Stimulated activated CD8-positive, alpha-beta memory T cell treated with anti-CD3 and anti-CD28 coated beads, Interleukin-4, amount 100 ng/mL, for 24 hours (primary cell): ENCODE results near the gene DNMT3B.

Experiments
- DNase-seq: peaks from one replicate; pipeline ENCODE4 v3.0.0-alpha.2; 2020; ENCODE audit warnings: low read depth

The DNMT3B gene

GRCh38 chr20:32823737-32824588 is 61.8 kb downstream of the DNMT3B start:
- DNase-seq: no peak

DNA sequence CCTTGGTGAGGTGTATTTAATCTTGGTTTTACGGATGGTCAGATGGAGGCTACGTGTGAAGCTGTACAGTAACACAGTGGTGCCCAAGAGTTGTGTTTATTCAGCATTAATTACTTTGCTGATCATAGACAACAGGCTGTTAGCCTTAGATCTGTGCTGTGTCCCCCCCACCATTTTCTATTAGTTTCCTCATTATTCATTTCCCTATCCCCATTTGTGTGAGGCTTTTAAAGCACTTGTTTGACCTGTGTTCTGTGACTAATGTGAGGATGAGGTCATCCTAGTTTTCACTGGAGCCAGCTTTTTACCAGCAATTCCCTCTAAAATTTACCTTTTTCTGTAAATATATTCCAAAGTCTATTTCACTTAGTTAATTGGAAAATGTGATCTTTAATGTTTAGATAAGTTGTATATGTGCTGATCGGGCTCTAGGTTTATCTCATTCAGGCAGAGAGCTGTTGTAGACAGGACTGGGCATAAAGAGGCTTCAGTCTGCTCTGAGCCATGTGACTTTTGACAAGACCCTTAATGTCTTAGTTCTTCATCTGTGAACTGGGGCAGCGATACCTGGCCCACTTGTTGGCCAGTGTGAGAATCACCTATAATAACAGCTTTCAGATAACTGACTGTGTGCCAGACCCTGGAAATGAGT is 66.0 kb downstream of the DNMT3B start:
- no peak for DNase-seq

DNA sequence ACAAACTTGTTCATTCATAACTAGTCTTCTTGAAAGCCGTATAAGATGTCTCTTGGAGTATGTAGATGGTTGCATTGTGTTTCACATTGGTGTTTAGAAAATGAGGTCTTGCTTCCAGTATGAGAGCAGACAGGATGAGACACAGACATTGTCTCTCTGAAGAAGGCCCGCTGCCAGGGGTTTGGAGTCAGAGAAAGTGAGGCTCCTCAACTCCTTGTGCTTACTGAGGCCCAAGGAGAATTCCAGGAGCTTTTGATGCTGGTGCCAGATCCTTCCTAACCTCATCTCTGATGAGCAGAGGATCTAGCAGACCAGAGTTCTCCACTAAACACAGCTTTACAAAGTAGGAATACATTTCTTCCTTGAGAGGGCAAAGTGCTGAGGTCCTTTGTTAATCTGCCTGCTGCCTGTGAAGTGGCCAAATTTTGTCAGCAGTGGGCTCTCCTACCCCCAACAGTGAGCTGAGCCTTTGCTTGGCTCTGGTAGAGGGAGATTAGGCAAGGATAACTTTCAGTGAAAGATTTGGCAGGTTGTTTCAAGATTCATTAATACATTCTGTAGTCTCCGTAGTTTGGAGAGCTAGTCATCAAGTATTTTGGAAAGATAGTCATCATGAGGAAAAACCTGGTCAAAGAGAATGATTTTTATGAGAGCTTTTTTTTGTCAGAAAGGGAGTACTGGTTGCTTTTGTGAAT is 67.3 kb downstream of the DNMT3B start:
- no peak for DNase-seq

GRCh38 chr20:32830437-32830836 is 68.3 kb downstream of the DNMT3B start:
- DNase-seq: no peak

DNA sequence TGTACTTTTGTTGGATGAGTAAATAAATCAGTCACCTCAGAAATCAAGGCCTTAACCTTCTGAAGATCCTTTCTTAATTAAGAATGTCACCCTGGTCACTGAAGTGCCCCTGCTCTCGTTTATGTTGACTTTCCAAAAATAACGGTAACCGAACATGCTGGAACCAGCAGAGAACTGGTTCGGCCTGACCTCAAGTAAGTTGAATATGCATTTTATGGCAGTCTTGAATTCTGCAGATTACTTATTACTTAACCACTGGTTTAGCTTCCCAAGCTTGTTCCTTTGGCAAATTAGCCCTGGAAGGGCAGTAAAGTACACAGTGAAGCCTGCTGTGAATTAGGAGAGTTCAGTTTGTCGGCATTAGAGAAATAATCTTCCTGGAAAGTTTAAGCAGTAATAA is 69.8 kb downstream of the DNMT3B start:
- no peak for DNase-seq

- DNase-seq: no peak
Measured at GRCh38 chr20:32832664-32833063, 70.5 kb downstream of the DNMT3B start.

- DNase-seq: no peak
Measured at GRCh38 chr20:32834972-32835371, 72.8 kb downstream of the DNMT3B start.

DNA sequence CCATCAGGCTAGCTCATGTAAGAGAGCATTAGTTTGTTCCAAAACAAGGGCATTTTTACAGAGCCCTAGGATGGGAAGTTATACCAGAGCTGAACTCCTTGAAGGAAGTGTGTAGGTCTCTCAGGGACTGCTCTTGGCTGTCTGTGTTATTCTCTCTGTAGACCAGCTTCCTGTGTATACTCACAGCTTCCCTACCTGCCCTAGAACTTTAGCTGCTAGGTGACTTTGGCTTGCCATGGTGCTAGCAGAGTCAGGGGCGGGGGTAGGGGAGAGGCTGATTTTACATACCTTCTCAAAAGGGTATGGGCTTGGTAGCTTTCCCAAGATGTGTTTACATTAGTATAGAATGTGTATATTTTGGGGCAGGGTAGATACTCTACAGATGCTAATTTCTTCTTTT is 75.0 kb downstream of the DNMT3B start:
- no peak for DNase-seq

DNA sequence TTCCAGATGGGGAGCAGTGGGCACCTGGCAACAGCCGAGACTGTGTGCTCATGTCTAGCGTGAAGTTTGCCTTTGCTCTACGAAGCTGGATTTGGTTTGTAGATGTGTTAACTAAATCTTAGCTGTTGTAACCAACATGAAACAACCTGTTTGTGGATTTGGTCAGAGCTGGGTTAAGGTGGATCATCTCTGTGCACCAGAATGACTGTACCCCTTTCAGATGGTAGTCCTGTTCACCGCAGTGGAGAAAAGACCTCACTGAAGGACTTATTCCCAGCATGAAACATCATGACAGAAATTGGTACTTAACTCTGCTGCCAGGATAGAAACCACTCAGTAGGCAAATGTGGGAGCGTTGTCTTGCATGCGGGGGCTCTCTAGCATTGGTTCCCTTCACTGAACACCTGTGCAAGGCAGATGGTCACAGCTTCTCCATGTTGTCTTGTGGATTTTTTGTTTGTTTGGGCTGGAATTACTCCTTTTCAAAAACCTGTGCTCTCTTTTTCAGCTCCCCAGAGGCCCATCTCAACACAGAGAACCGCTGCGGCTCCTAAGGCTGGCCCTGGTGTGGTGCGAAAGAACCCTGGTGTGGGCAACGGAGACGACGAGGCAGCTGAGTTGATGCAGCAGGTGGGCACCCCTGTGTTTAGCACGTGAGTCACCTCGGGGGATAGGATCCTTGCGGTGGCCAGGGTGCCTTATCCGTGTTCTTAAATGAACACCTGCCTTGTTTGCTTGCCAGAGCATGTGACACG is 77.2 kb downstream of the DNMT3B start:
- DNase-seq: no peak

DNA sequence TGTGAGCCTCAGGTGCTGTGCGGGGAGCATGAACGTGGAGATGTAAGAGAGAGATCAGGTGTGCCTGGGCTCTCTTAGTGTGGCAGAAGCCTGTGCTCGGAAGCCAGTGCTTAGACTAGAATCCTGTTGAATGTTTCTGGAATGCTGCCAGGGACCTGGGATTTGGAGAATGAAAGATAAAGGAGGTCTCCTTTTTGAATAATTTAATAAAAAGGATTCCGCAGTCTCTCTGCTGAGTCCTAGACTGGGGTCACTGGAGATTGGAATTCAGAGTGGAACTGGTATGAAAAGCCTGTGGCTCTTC is 77.7 kb downstream of the DNMT3B start:
- DNase-seq: no peak

- DNase-seq: no peak
Measured at GRCh38 chr20:32841174-32841573, 79.0 kb downstream of the DNMT3B start.

- no peak for DNase-seq
Measured at GRCh38 chr20:32841632-32842031, 79.4 kb downstream of the DNMT3B start.

DNA sequence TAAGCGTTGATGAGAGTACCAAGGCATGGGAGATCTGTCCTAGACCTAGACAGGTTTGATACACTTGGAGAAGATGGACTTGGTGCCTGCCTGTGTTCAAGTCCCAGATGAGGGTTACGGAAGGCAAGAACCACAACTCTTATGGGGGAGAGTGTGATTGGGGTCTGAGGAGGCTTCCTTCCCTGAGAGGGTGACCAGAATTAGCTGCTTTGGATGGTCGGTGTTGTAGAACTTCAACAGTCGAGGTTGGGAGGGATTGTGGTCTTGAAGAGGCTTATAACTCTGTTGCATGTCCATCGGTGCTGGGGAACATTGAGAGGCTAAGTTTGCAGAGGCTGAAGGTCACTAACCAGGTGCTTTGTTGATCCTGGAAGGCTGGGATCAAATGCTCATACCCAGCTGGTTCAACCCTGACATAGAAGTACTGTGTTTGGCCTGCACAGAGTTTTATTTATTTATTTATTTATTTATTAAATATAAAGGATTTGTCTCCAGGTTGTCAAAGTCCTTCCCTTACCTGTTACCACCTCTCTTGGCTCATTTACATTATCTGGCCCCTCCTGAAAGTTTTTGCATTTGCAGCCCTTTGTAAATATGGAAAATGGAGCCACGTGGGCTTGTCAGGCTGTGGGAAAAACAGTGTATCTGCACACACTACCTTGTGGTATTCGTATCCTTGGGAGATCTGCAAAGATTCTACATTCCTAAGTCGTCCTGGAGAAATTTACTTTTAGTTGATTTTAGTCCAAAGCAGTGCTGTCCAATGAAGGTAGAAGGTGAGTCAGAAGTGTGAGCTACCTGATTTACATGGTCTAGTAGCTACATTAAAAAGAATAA is 80.7 kb downstream of the DNMT3B start:
- DNase-seq: no peak

DNA sequence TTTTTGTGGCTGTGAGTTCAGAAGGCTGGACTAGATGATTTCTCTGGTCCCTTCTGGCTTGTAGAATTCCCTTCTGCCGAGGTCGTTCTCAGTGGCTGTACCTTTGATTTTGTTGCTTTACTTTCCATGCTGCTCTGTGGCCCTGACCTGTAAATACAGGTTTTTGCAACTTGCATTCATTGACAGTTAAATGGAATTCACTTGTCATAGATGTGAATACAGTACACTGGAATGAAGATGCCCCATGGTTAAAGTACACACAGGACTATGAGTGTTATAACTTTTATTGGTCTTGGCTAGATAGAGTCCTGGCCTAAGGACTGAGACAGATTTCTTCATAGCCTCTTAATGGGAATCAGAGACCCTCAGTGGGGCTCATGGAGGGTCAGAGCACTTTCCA is 83.6 kb downstream of the DNMT3B start:
- DNase-seq: no peak

DNA sequence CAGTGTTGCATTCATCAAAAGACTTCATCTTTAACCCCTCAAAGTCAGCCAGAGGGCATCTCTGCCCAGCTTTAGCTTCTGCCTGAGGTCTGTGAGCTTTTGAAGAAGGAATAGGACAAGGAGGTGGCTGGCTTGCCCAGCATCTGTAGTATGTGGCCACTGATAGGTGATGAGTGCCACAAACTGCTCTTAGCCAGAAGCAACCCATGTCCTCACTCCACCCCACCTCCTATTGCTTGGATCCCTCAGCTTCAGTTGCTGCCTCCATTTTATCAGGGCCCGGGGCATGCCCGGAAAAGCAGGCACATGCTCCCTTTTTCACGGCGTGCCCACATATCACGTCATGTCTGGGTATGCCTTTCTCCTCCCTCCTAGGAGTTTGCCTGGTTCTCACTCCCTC is 84.7 kb downstream of the DNMT3B start:
- DNase-seq: no peak

DNA sequence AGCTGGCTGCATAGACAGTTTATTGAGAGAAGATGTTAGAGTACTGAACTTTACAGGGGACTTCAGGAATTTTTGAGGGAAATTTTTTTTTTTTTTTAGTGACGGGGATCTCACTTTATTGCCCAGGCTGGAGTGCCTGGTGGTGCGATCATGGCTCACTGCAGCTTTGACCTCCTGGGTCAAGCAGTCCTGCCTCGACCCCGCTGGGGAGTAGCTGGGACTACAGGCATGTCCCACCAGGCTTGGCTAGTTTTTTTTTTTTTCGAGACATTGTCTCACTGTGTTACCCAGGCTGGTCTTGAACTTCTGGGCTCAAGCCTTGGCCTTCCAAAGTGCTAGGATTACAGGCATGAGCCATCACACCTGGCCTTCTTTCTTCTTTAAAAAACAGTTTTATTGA is 85.8 kb downstream of the DNMT3B start:
- DNase-seq: no peak

GRCh38 chr20:32848846-32849245 is 86.7 kb downstream of the DNMT3B start:
- no peak for DNase-seq

DNA sequence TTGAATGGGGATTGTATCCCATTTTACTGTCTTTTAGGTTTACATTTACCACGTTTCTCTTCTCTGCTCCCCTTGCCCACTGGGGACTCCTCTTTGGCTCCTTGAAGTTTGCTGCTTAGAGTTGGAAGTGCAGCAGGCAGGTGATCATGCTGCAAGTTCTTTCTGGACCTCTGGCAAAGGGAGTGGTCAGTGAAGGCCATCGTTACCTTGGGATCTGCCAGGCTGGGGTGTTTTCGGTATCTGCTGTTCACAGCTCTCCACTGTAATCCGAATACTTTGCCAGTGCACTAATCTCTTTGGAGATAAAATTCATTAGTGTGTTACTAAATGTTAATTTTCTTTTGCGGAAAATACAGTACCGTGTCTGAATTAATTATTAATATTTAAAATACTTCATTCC is 87.4 kb downstream of the DNMT3B start:
- DNase-seq: no peak

GRCh38 chr20:32855387-32855786 is 93.2 kb downstream of the DNMT3B start:
- DNase-seq: no peak

DNA sequence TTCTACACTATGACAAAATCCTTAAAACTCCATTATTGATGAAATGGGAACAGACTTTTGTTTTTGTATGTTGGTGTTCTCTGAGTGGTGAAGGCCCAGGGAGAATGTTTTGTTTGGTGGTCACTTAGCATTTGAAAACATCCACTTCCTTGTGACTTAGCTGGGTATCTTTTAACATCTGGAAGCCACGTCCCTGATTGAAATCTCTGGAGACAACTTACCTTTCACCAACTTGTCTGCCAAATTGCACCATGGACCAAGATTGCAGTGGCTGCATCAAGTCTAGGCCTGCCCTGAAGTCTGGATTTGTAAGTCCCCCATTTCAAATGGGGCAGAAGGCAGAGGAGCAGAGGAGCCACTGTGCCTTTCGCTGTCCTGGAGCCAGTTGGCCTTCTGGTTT is 96.0 kb downstream of the DNMT3B start:
- no peak for DNase-seq
